GM13977 (cell line): Measurements from ENCODE around the gene GBX2.

ENCODE experiments used
- DNase-seq: peaks from one replicate; pipeline ENCODE4 v3.0.0; 2012; ENCODE audit warnings: low spot score
- CTCF ChIP-seq: IDR thresholded peaks from 2 replicates; pipeline ENCODE4 v1.5.1; 2012; ENCODE audit warnings: mild to moderate bottlenecking, control low read depth; ENCODE audit not compliant: insufficient read depth; ENCODE audit errors: extremely low read depth, missing control alignments
- in situ Hi-C: fragments of 300-500 bp; cut with MboI; formaldehyde crosslinking; loops from one replicate; pipeline ENCODE4 v1.12.0; 2022; ENCODE audit warnings: low sequenced_read_pairs, low pct_unique_long_range_greater_than_20kb, mixed read lengths, inconsistent platforms; ENCODE audit not compliant: unreplicated experiment

The GBX2 gene

DNA sequence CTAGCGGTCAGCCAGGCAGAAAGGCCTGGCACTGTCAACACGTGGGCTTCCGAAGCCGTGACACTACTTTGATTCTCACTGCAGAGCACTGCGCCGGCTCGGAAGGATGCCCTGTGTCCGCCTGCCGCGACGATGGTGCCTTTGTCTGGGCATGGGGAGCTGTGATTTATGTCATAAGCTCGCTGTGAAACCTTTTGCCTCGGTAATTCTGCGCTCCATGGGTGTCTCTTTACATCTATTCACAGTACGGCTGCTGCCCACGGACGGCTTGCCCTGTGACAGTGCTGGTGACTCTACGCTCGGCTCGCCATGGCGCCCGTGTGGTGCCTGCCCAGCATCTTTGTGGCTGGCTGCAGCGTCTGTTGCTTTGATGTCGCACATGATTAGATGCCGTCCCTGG lies 43.1 kb upstream of the GBX2 start:
- TF ChIP-seq CTCF: no peak
- DNase-seq: no peak
- in situ Hi-C loops: no loop called here

- TF ChIP-seq CTCF: no peak
- no peak for DNase-seq
- in situ Hi-C loops: no loop called here
Observed at GRCh38 chr2:236210536-236210935, 42.4 kb upstream of the GBX2 start.

GRCh38 chr2:236209996-236210395 lies 41.8 kb upstream of the GBX2 start:
- DNase-seq: no peak
- no peak for TF ChIP-seq CTCF
- in situ Hi-C loops: no loop called here

GRCh38 chr2:236209535-236209934 lies 41.3 kb upstream of the GBX2 start:
- TF ChIP-seq CTCF: no peak
- in situ Hi-C loops: no loop called here
- no peak for DNase-seq

DNA sequence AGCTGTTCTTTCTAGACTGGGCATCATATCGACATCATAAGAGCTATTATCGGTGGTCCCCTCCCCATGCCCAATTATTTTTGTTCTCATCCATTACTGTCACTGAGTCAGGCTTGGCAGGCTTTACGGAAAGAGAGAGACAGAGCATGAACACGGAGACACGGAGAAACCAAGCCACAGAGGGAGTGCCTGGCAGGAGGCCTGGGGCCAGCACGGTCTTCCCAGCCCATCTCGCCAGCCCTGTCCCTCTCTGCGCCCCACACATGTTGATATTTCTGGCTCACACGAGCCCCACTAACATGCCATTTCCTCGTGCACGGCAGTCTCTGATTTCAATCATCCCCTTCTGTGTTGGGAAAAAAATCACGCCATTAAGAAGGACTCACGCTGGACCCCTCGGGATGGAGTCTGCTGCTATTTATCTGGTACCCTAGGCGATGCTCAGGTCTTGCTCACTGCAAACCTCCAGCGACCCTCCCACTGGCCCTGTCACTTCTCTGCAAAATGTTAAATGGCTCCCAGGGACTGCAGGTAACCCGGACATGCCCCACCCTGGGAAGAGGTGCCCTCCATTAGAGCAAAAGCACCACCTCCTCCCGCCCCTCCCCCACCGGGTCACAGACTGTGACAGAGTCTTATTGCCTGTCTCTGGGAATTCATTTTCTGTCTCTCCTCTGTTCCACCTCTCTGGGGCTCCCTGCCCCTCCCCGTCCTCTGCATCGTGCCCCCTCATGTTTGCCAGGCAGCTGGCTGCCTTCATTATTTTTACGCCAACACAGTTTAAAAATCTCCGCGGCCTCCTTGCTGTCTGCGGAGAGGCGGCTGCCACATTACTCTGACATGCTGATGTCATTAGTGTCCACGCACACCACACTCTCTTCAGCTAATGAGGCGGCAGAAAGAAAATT lies 40.1 kb upstream of the GBX2 start:
- no peak for DNase-seq
- in situ Hi-C loops: no loop called here
- no peak for TF ChIP-seq CTCF

GRCh38 chr2:236207472-236207871 lies 39.3 kb upstream of the GBX2 start:
- no peak for DNase-seq
- in situ Hi-C loops: no loop called here
- TF ChIP-seq CTCF: no peak
